Neural crest cell (in vitro differentiated cells): ENCODE results near the gene LPAR5. TPM values are rescaled to one million over a fixed set of nuclear protein-coding genes. Genes with fewer than 3 reads are reported as not detected.

ENCODE experiments used
- DNase-seq: peaks from one replicate; pipeline ENCODE4 v3.0.0; 2021; ENCODE audit warnings: low read depth, mixed read lengths, low spot score
- H3K27ac Mint-ChIP-seq: one replicate; pipeline ENCODE4 v1.8.0; 2021; ENCODE audit warnings: mild to moderate bottlenecking, mixed read lengths; ENCODE audit not compliant: unreplicated experiment
- H3K27me3 Mint-ChIP-seq: 2 replicates; pipeline ENCODE4 v1.8.0; 2021; ENCODE audit warnings: low read depth, mild to moderate bottlenecking, mixed read lengths
- H3K36me3 Mint-ChIP-seq: 2 replicates; pipeline ENCODE4 v1.8.0; 2021; ENCODE audit warnings: low read depth, mild to moderate bottlenecking, mixed read lengths
- H3K4me1 Mint-ChIP-seq: 2 replicates; pipeline ENCODE4 v1.8.0; 2021; ENCODE audit warnings: mixed read lengths
- H3K4me3 Mint-ChIP-seq: one replicate; pipeline ENCODE4 v1.8.0; 2021; ENCODE audit warnings: mild to moderate bottlenecking, mixed read lengths
- H3K9me3 Mint-ChIP-seq: 2 replicates; pipeline ENCODE4 v1.8.0; 2021; ENCODE audit warnings: mixed read lengths
- CTCF ChIP-seq: fragments of 200-600 bp; sonication (generic); conservative IDR thresholded peaks from 2 replicates; pipeline ENCODE4 v1.5.0; 2021; ENCODE audit warnings: antibody characterized with exemption, mild to moderate bottlenecking
- total RNA-seq: library from RNA; stranded (reverse); gene quantifications from 2 replicates; pipeline ENCODE4 v1.2.1, GENCODE V29; 2021

The LPAR5 gene
- total RNA-seq, 1 donor from 2014 or later, result not detected

GRCh38 chr12:6630736-6631135, 5.0 kb downstream of the LPAR5 start:
- DNase-seq, result no peak
- Mint-ChIP-seq H3K36me3 (no peaks in the 10 kb centered on the region), H3K27ac (peak overlapping the region; percentile 71), H3K4me3 (no peak overlapping the region), H3K27me3 (no peaks in the 10 kb centered on the region), H3K4me1 (peaks cover 23% of the 10 kb centered on the region), H3K9me3 (no peaks in the 10 kb centered on the region)
- TF ChIP-seq CTCF, result no peak

GRCh38 chr12:6627616-6628015, 8.1 kb downstream of the LPAR5 start:
- TF ChIP-seq CTCF, result no peak
- H3K27ac Mint-ChIP-seq, result no peak overlapping the region
- peaks cover 18% of the 10 kb centered on the region for H3K4me1 Mint-ChIP-seq
- DNase-seq, result no peak
- H3K36me3 Mint-ChIP-seq, result no peaks in the 10 kb centered on the region
- H3K4me3 Mint-ChIP-seq, result no peak overlapping the region
- no peaks in the 10 kb centered on the region for H3K9me3 Mint-ChIP-seq
- no peaks in the 10 kb centered on the region for H3K27me3 Mint-ChIP-seq

- peaks cover 10% of the 10 kb centered on the region for H3K4me1 Mint-ChIP-seq
These were observed 9.0 kb downstream of the LPAR5 start for GRCh38 chr12:6626654-6627283.

GRCh38 chr12:6620885-6621274, 14.9 kb downstream of the LPAR5 start:
- H3K27ac Mint-ChIP-seq, result no peak overlapping the region
- H3K36me3 Mint-ChIP-seq, result no peaks in the 10 kb centered on the region
- DNase-seq, result no peak
- peaks cover 2% of the 10 kb centered on the region for H3K27me3 Mint-ChIP-seq
- H3K4me3 Mint-ChIP-seq, result no peak overlapping the region
- no peak for TF ChIP-seq CTCF
- H3K4me1 Mint-ChIP-seq, result peaks cover 6% of the 10 kb centered on the region
- no peaks in the 10 kb centered on the region for H3K9me3 Mint-ChIP-seq

More at GRCh38 chr12:6626654-6627283, 9.0 kb downstream of the LPAR5 start:
- no peak overlapping the region for H3K4me3 Mint-ChIP-seq
- DNase-seq, result no peak
- no peak overlapping the region for H3K27ac Mint-ChIP-seq
- no peaks in the 10 kb centered on the region for H3K27me3 Mint-ChIP-seq
- no peaks in the 10 kb centered on the region for H3K36me3 Mint-ChIP-seq
- no peak for TF ChIP-seq CTCF
- H3K9me3 Mint-ChIP-seq, result no peaks in the 10 kb centered on the region

GRCh38 chr12:6620137-6620884, 15.4 kb downstream of the LPAR5 start:
- peaks cover 2% of the 10 kb centered on the region for H3K27me3 Mint-ChIP-seq
- no peaks in the 10 kb centered on the region for H3K36me3 Mint-ChIP-seq
- peak; percentile 74 for TF ChIP-seq CTCF
- no peak overlapping the region for H3K4me3 Mint-ChIP-seq
- peaks cover 6% of the 10 kb centered on the region for H3K4me1 Mint-ChIP-seq
- H3K27ac Mint-ChIP-seq, result no peak overlapping the region
- peak; percentile 53 for DNase-seq
- H3K9me3 Mint-ChIP-seq, result no peaks in the 10 kb centered on the region
